Hindlimb muscle (tissue), 1 donor: ENCODE data around the gene RNF181. TPM values are rescaled to one million over a fixed set of nuclear protein-coding genes. Genes with fewer than 3 reads are reported as not detected.
"Not testable (repeated sequence)": the region's sequence is repeated elsewhere in the genome, so short reads cannot be mapped to it uniquely, and the experiment has no call there.

ENCODE experiments used
- DNase-seq: peaks from one replicate; pipeline ENCODE4 v3.0.0-alpha.2; 2013
- polyA plus RNA-seq: library from polyadenylated mRNA; unstranded; fragments of 120-200 nt; gene quantifications from one replicate; pipeline ENCODE4 v1.2.1, GENCODE V29; 2013; ENCODE audit not compliant: insufficient read length

RNF181 gene
- polyA plus RNA-seq, 1 donor: 49.1 TPM

- DNase-seq: no peak
Observed at GRCh38 chr2:85577386-85578242, 17.9 kb upstream of the RNF181 start, which contains the start of gene VAMP8. TSS of gene VAMP8 (plus strand) at chr2:85577586. CDS start at chr2:85577647, 61 bp downstream.

GRCh38 chr2:85578243-85579180 lies 17.0 kb upstream of the RNF181 start:
- no peak for DNase-seq

GRCh38 chr2:85579266-85579935 lies 16.1 kb upstream of the RNF181 start:
- no peak for DNase-seq

GRCh38 chr2:85580206-85580605 lies 15.3 kb upstream of the RNF181 start:
- DNase-seq: no peak

GRCh38 chr2:85582492-85582891 lies 13.1 kb upstream of the RNF181 start:
- no peak for DNase-seq

- no peak for DNase-seq
Observed at GRCh38 chr2:85583667-85584353, 11.7 kb upstream of the RNF181 start.

- DNase-seq: no peak
Observed at GRCh38 chr2:85584354-85584856, 11.1 kb upstream of the RNF181 start, which contains the start of gene VAMP5. TSS of gene VAMP5 (plus strand) at chr2:85584431. CDS start at chr2:85584491, 60 bp downstream.

GRCh38 chr2:85584857-85585780 lies 10.4 kb upstream of the RNF181 start:
- no peak for DNase-seq

GRCh38 chr2:85585781-85586105 lies 9.8 kb upstream of the RNF181 start:
- DNase-seq: no peak

- no peak for DNase-seq
Observed at GRCh38 chr2:85588236-85588635, 7.3 kb upstream of the RNF181 start.

- no peak for DNase-seq
Observed at GRCh38 chr2:85588645-85589044, 6.9 kb upstream of the RNF181 start.

GRCh38 chr2:85589181-85589580 lies 6.4 kb upstream of the RNF181 start:
- DNase-seq: no peak

- DNase-seq: no peak
Observed at GRCh38 chr2:85589982-85590791, 5.4 kb upstream of the RNF181 start.

GRCh38 chr2:85590950-85591349 lies 4.6 kb upstream of the RNF181 start:
- no peak for DNase-seq

GRCh38 chr2:85591563-85591962 lies 4.0 kb upstream of the RNF181 start:
- DNase-seq: no peak

GRCh38 chr2:85592299-85592698 lies 3.2 kb upstream of the RNF181 start:
- DNase-seq: not testable (repeated sequence)

GRCh38 chr2:85593023-85593422 lies 2.5 kb upstream of the RNF181 start:
- DNase-seq: no peak

- no peak for DNase-seq
Observed at GRCh38 chr2:85594715-85595300, 737 bp upstream of the RNF181 start.

GRCh38 chr2:85596026-85596333 lies 435 bp downstream of the RNF181 start:
- DNase-seq: no peak
